IMR-90 (cell line): ENCODE measurements around the gene STAU1. TPM values are rescaled to one million over a fixed set of nuclear protein-coding genes. Genes with fewer than 3 reads are reported as not detected.
"Not testable (repeated sequence)": the region's sequence is repeated elsewhere in the genome, so short reads cannot be mapped to it uniquely, and the experiment has no call there.

Experiments
- ATAC-seq: fragments of 200-7000 bp; cut with Tn5 transposase; 2 replicates; pipeline ENCODE4 v1.9.1; 2020; ENCODE audit warnings: low read depth, mild to moderate bottlenecking, moderate library complexity
- BruUV-seq: library from RNA; stranded (reverse); fragments of 400-500 nt; replicated peaks from 2 replicates; lab custom pipeline; 2021; lab: Mats Ljungman, UMichigan
- CTCF ChIA-PET: fragments of 300-600 bp; formaldehyde crosslinking; extraction: SDS; loops from one replicate; lab custom pipeline; 2021; ENCODE audit warnings: antibody characterized with exemption; lab: Yijun Ruan, JAX
- POLR2A ChIA-PET: fragments of 300-600 bp; sonication (Branson Sonifier 250); formaldehyde crosslinking; loops from one replicate; lab custom pipeline; 2022; ENCODE audit warnings: antibody characterized with exemption; ENCODE audit not compliant: unreplicated experiment; lab: Charles Lee
- DNase-seq: peaks from one replicate; pipeline ENCODE4 v3.0.0; 2013
- H2AFZ ChIP-seq: replicated peaks from 2 replicates; pipeline ENCODE3; 2013; ENCODE audit warnings: low read length, mild to moderate bottlenecking; ENCODE audit not compliant: poor library complexity
- H2AK5ac ChIP-seq: 2 replicates; pipeline ENCODE4 v1.6.1; 2013; ENCODE audit warnings: low read depth, low read length, inconsistent platforms
- H2AK9ac ChIP-seq: replicated peaks from 2 replicates; pipeline ENCODE3; 2013; ENCODE audit warnings: mild to moderate bottlenecking, low read depth, low read length, moderate library complexity; ENCODE audit not compliant: poor library complexity
- H2BK120ac ChIP-seq: 2 replicates; pipeline ENCODE4 v1.6.1; 2013; ENCODE audit warnings: low read depth, low read length, inconsistent platforms
- H2BK15ac ChIP-seq: 3 replicates; pipeline ENCODE4 v1.6.1; 2013; ENCODE audit warnings: low read depth, low read length, inconsistent platforms
- H2BK20ac ChIP-seq: 2 replicates; pipeline ENCODE4 v1.6.1; 2013; ENCODE audit warnings: low read depth, mild to moderate bottlenecking, inconsistent platforms, low read length, moderate library complexity
- H2BK5ac ChIP-seq: 2 replicates; pipeline ENCODE4 v1.6.1; 2013; ENCODE audit warnings: mild to moderate bottlenecking, low read depth, low read length, inconsistent platforms; ENCODE audit not compliant: poor library complexity, severe bottlenecking
- H3K14ac ChIP-seq: replicated peaks from 2 replicates; pipeline ENCODE4 v1.6.1; 2013; ENCODE audit warnings: low read depth, low read length, inconsistent platforms
- H3K18ac ChIP-seq: 2 replicates; pipeline ENCODE4 v1.6.1; 2013; ENCODE audit warnings: low read depth, low read length, control low read depth
- H3K23ac ChIP-seq: 2 replicates; pipeline ENCODE4 v1.6.1; 2013; ENCODE audit warnings: low read depth, low read length, inconsistent platforms
- H3K27ac ChIP-seq: 2 replicates; pipeline ENCODE4 v1.5.1; 2013; ENCODE audit warnings: mild to moderate bottlenecking, control low read depth, low read length; ENCODE audit not compliant: insufficient read depth
- H3K27me3 ChIP-seq: 2 replicates; pipeline ENCODE4 v1.6.1; 2013; ENCODE audit warnings: low read length; ENCODE audit not compliant: control insufficient read depth, insufficient read depth
- H3K36me3 ChIP-seq: 2 replicates; pipeline ENCODE4 v1.6.1; 2013; ENCODE audit warnings: low read length, mixed read lengths; ENCODE audit not compliant: control insufficient read depth, insufficient read depth
- H3K4ac ChIP-seq: 2 replicates; pipeline ENCODE4 v1.6.1; 2013; ENCODE audit warnings: low read depth, low read length, inconsistent platforms
- H3K4me1 ChIP-seq: 2 replicates; pipeline ENCODE4 v1.6.1; 2013; ENCODE audit warnings: low read length, mixed read lengths; ENCODE audit not compliant: control insufficient read depth, insufficient read depth
- H3K4me2 ChIP-seq: 2 replicates; pipeline ENCODE4 v1.6.1; 2013; ENCODE audit warnings: low read depth, mild to moderate bottlenecking, control low read depth, low read length, moderate library complexity
- H3K4me3 ChIP-seq: 2 replicates; pipeline ENCODE4 v1.5.1; 2013; ENCODE audit warnings: low read depth, mild to moderate bottlenecking, control low read depth, low read length, moderate library complexity; ENCODE audit not compliant: insufficient read depth
- H3K56ac ChIP-seq: 2 replicates; pipeline ENCODE4 v1.6.1; 2013; ENCODE audit warnings: low read length, inconsistent platforms; ENCODE audit not compliant: insufficient read depth; ENCODE audit errors: extremely low read depth
- H3K79me1 ChIP-seq, 2 experiments: 2 replicates each; pipeline ENCODE4 v1.6.1; 2013; ENCODE audit warnings: low read length in 2 of 2, inconsistent platforms in 1 of 2, low read depth in 1 of 2
- H3K9ac ChIP-seq: 2 replicates; pipeline ENCODE4 v1.6.1; 2013; ENCODE audit warnings: low read depth, low read length, control low read depth
- H3K9me1 ChIP-seq: 2 replicates; pipeline ENCODE4 v1.6.1; 2013; ENCODE audit warnings: low read length, inconsistent platforms; ENCODE audit not compliant: insufficient read depth
- H3K9me3 ChIP-seq: 2 replicates; pipeline ENCODE4 v1.6.1; 2013; ENCODE audit warnings: low read length; ENCODE audit not compliant: control insufficient read depth, insufficient read depth
- H4K20me1 ChIP-seq: 2 replicates; pipeline ENCODE4 v1.6.1; 2013; ENCODE audit warnings: low read length, inconsistent platforms; ENCODE audit not compliant: insufficient read depth
- H4K5ac ChIP-seq: 2 replicates; pipeline ENCODE4 v1.6.1; 2013; ENCODE audit warnings: mild to moderate bottlenecking, low read depth, low read length, control low read depth
- H4K8ac ChIP-seq, 2 experiments: 2 replicates each; pipeline ENCODE4 v1.6.1; 2013; ENCODE audit warnings: low read depth in 2 of 2, low read length in 2 of 2, control low read depth in 1 of 2, inconsistent platforms in 1 of 2
- H4K91ac ChIP-seq: 2 replicates; pipeline ENCODE4 v1.6.1; 2013; ENCODE audit warnings: low read depth, low read length, inconsistent platforms; ENCODE audit not compliant: insufficient read depth
- WGBS, 2 experiments: methylation state at CpG; one replicate each; pipeline versions ENCODE4 v1.1.5 to v1.1.7; 2013; ENCODE audit warnings: missing lambda C conversion rate in 2 of 2; ENCODE audit not compliant: insufficient read length in 1 of 2; ENCODE audit errors: extremely low coverage in 2 of 2; 5-methylcytosine and 5-hydroxymethylcytosine counted together
- dilution Hi-C: fragments of 300-500 bp; cut with HindIII; formaldehyde crosslinking; loops from one replicate; pipeline ENCODE4 v1.14.3; 2018; ENCODE audit warnings: low sequenced_read_pairs; ENCODE audit not compliant: unreplicated experiment
- in situ Hi-C: fragments of 300-500 bp; cut with MboI; formaldehyde crosslinking; loops from 3 replicates; pipeline ENCODE4 v1.14.3; 2019; ENCODE audit warnings: low sequenced_read_pairs, inconsistent platforms, mixed read lengths
- intact Hi-C: fragments of 100-400 bp; cut with micrococcal nuclease; formaldehyde crosslinking; loops from 2 replicates; pipeline ENCODE4 v1.10.0; 2022
- polyA plus RNA-seq, 3 experiments: library from polyadenylated mRNA; depleted of rRNA; stranded (reverse); fragments of >200 nt; gene quantifications; 2 replicates each; pipeline ENCODE4 v1.2.3, GENCODE V29; 2012; ENCODE audit warnings: low replicate concordance in 1 of 3
- total RNA-seq: library from RNA; depleted of rRNA; stranded (reverse); fragments of >200 nt; gene quantifications from 2 replicates; pipeline ENCODE4 v1.2.3, GENCODE V29; 2012

The STAU1 gene
- total and polyA plus RNA-seq, 2 of the 4 experiments (the other 2 are of a cell fraction) = 35.3 to 50.3 TPM

DNA sequence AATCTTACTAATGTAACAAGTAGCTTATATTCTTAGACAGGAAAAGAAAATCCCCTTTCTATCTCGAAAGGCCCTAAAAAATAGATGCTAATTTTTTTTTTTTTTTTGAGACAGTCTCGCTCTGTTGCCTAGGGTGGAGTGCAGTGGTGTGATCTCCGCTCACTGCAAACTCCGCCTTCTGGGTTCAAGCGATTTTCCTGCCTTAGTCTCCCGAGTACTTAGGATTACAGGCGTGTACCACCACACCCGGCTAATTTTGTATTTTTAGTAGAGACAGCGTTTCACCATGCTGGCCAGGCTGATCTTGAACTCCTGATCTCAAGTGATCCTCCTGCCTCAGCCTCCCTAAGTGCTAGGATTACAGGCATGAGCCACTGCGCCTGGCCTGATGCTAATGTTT, 19.3 kb downstream of the STAU1 start:
- H2BK20ac ChIP-seq, H3K56ac ChIP-seq, BruUV-seq, H3K4me3 ChIP-seq, dilution Hi-C loops, H3K9ac ChIP-seq, DNase-seq, H3K4ac ChIP-seq, ATAC-seq, H2BK5ac ChIP-seq, H3K9me3 ChIP-seq, H3K4me1 ChIP-seq, H2AK9ac ChIP-seq, H3K18ac ChIP-seq, H4K5ac ChIP-seq, POLR2A ChIA-PET, H2AFZ ChIP-seq, intact Hi-C loops, H3K23ac ChIP-seq, H3K27ac ChIP-seq, CTCF ChIA-PET, H3K14ac ChIP-seq, H4K91ac ChIP-seq, H2BK15ac ChIP-seq, H3K4me2 ChIP-seq, H4K8ac ChIP-seq, H3K27me3 ChIP-seq, H2AK5ac ChIP-seq, in situ Hi-C loops, H2BK120ac ChIP-seq, H3K9me1 ChIP-seq: not testable (repeated sequence)
- Histone ChIP-seq H3K36me3 (peaks cover 15% of the 10 kb centered on the region), H4K20me1 (peaks cover 44% of the 10 kb centered on the region; the same call in 1 of the 2 replicates), H3K79me1 (peaks cover 36 to 80% of the 10 kb centered on the region in 2 experiments)
- 100% methylated on average over 2 of the region's 10 CpGs; no CpG with 5 or more reads in 1 of the 2 experiments for WGBS, 2 experiments
